Psoas muscle (tissue), 8 donors: ENCODE data around the gene TULP4. TPM values are rescaled to one million over a fixed set of nuclear protein-coding genes. Genes with fewer than 3 reads are reported as not detected.

Experiments
- ATAC-seq, 4 donors: fragments of 200-7000 bp; cut with Tn5 transposase; one replicate each; pipeline ENCODE4 v1.9.1; 2020; ENCODE audit warnings: moderate library complexity in 3 of 4, mild to moderate bottlenecking in 2 of 4
- DNase-seq, 2 donors: peaks; one replicate each; pipeline ENCODE4 v3.0.0-alpha.2; 2020
- H3K27ac ChIP-seq: fragments of 200-600 bp; one replicate; pipeline ENCODE4 v1.8.0; 2022
- H3K27me3 ChIP-seq, 3 donors: fragments of 200-600 bp in 1 of 3; one replicate each; pipeline versions ENCODE4 v1.6.1 to v1.8.0; 2013 to 2022; ENCODE audit warnings: low read length in 2 of 3, mild to moderate bottlenecking in 2 of 3, moderate library complexity in 1 of 3; ENCODE audit not compliant: insufficient read depth in 3 of 3
- H3K36me3 ChIP-seq, 2 donors: fragments of 200-600 bp in 1 of 2; one replicate each; pipeline versions ENCODE4 v1.6.1 to v1.8.0; 2013 to 2022; ENCODE audit warnings: low read depth in 1 of 2, mild to moderate bottlenecking in 1 of 2, moderate library complexity in 1 of 2; ENCODE audit not compliant: insufficient read depth in 1 of 2
- H3K4me1 ChIP-seq: fragments of 200-600 bp; one replicate; pipeline ENCODE4 v1.8.0; 2022
- H3K4me3 ChIP-seq: fragments of 200-600 bp; one replicate; pipeline ENCODE4 v1.8.0; 2022; ENCODE audit warnings: mild to moderate bottlenecking
- H3K9me3 ChIP-seq: fragments of 200-600 bp; one replicate; pipeline ENCODE4 v1.8.0; 2022
- CTCF ChIP-seq: fragments of 200-600 bp; IDR thresholded peaks from one replicate; pipeline ENCODE4 v1.8.0; 2022; ENCODE audit warnings: antibody characterized with exemption
- WGBS, 3 donors: extraction: QIAGEN DNeasy Blood & Tissue Kit; methylation state at CpG; one replicate each; pipeline versions ENCODE4 v1.1.6 to v1.1.7; 2013; 5-methylcytosine and 5-hydroxymethylcytosine counted together
- intact Hi-C, 2 donors: fragments of 100-400 bp; cut with DNase I; formaldehyde crosslinking; loops; one replicate each; pipeline versions ENCODE4 v1.11.0 to v1.14.2; 2022
- polyA plus RNA-seq, 3 donors: library from polyadenylated mRNA; stranded (reverse); fragments of 200-250 nt; gene quantifications; one replicate each; pipeline ENCODE4 v1.2.3, GENCODE V29; 2013
- total RNA-seq, 4 donors: library from RNA; stranded (reverse); fragmentation: NEBNext Ultra II Directional in 2 of 4; extraction: Animal tissue kit (Norgen Biotek cat#: 25700) in 2 of 4; gene quantifications; one replicate each; pipeline versions ENCODE4 v1.2.1 to v1.2.4, GENCODE V29; 2021 to 2023
- donor health status: healthy with polysubstance abuse.
- donor health status: DM: no; HTN: no; CAD: no; lungs with moderate emphysema.
- donor health status: Bipolar disorder and iron deficiency.
- donor health status: healthy.
- donor health status: DM: yes; HTN: yes; CAD: no.
- donor health status: DM: no; HTN: no; CAD: no.
- donor health status: DM: no; HTN: no; CAD: no.
- donor health status: DM: yes; HTN: yes; CAD: no.

Gene TULP4
- total and polyA plus RNA-seq, 7 donors, result 2.2 to 103 (median 63.2) TPM

- WGBS, 3 donors, result 27 to 30% (median 29%) methylated on average over 3 of the region's 3 CpGs
- Histone ChIP-seq H3K4me1 (peaks cover 52% of the 10 kb centered on the region), H3K4me3 (no peak overlapping the region), H3K9me3 (no peaks in the 10 kb centered on the region), H3K27me3 (no peaks in the 10 kb centered on the region), H3K27ac (peak overlapping the region; percentile 86), H3K36me3 (no peaks in the 10 kb centered on the region)
- intact Hi-C loops, result no loop called here
- peak; percentile 90 to 97 (median 94) for ATAC-seq
- no peak for TF ChIP-seq CTCF
- peak; percentile 55 to 68 for DNase-seq
Observed at GRCh38 chr6:158376631-158377081, 64.4 kb downstream of the TULP4 start.

GRCh38 chr6:158377860-158378259 is 65.6 kb downstream of the TULP4 start:
- H3K27ac ChIP-seq, result peak overlapping the region; percentile 86
- peak; percentile 33 to 71 (median 64) for ATAC-seq
- H3K4me1 ChIP-seq, result peaks cover 56% of the 10 kb centered on the region
- DNase-seq, result no peak
- H3K36me3 ChIP-seq, result no peaks in the 10 kb centered on the region
- intact Hi-C loops, result no loop called here
- H3K9me3 ChIP-seq, result no peaks in the 10 kb centered on the region
- no peak overlapping the region for H3K4me3 ChIP-seq
- no peak for TF ChIP-seq CTCF
- WGBS, 3 donors, result 18 to 47% (median 30%) methylated on average over 4 of the region's 4 CpGs
- H3K27me3 ChIP-seq, result no peaks in the 10 kb centered on the region

- TF ChIP-seq CTCF, result no peak
- 83 to 93% (median 87%) methylated on average over 7 of the region's 7 CpGs for WGBS, 3 donors
- H3K27me3 ChIP-seq, result no peaks in the 10 kb centered on the region
- ATAC-seq, result no peak
- H3K9me3 ChIP-seq, result no peaks in the 10 kb centered on the region
- peaks cover 56% of the 10 kb centered on the region for H3K4me1 ChIP-seq
- H3K4me3 ChIP-seq, result no peak overlapping the region
- H3K36me3 ChIP-seq, result no peaks in the 10 kb centered on the region
- H3K27ac ChIP-seq, result no peak overlapping the region
- DNase-seq, result no peak
- intact Hi-C loops, result no loop called here
Observed at GRCh38 chr6:158379336-158379735, 67.1 kb downstream of the TULP4 start.

GRCh38 chr6:158381214-158381613 is 68.9 kb downstream of the TULP4 start:
- WGBS, 3 donors, result 85 to 96% (median 87%) methylated on average over 2 of the region's 2 CpGs
- H3K9me3 ChIP-seq, result no peaks in the 10 kb centered on the region
- TF ChIP-seq CTCF, result no peak
- no peak for DNase-seq
- ATAC-seq, result no peak
- no peaks in the 10 kb centered on the region for H3K27me3 ChIP-seq
- H3K27ac ChIP-seq, result no peak overlapping the region
- no peaks in the 10 kb centered on the region for H3K36me3 ChIP-seq
- H3K4me3 ChIP-seq, result no peak overlapping the region
- intact Hi-C loops, result loop anchor here in 1 of 2 donors (10.0 kb wide), 1 partner anchor 156 kb away; no protein-coding TSS in a partner anchor
- peaks cover 55% of the 10 kb centered on the region for H3K4me1 ChIP-seq

- no peak for ATAC-seq
- 65 to 87% (median 65%) methylated on average over 1 of the region's 1 CpG for WGBS, 3 donors
- no peaks in the 10 kb centered on the region for H3K9me3 ChIP-seq
Observed at GRCh38 chr6:158382491-158382890, 70.2 kb downstream of the TULP4 start.

More at GRCh38 chr6:158382491-158382890, 70.2 kb downstream of the TULP4 start:
- Histone ChIP-seq H3K4me1 (peaks cover 45% of the 10 kb centered on the region), H3K36me3 (no peaks in the 10 kb centered on the region), H3K27ac (no peak overlapping the region), H3K27me3 (no peaks in the 10 kb centered on the region), H3K4me3 (no peak overlapping the region)
- no peak for DNase-seq
- intact Hi-C loops, result loop anchor here in 1 of 2 donors (10.0 kb wide), 1 partner anchor 158 kb away; no protein-coding TSS in a partner anchor
- TF ChIP-seq CTCF, result no peak
